Activated CD8-positive, alpha-beta memory T cell treated with anti-CD3 and anti-CD28 coated beads, Interleukin-2, amount 50 U/mL, for 1 hour (primary cell): Measurements from ENCODE around the gene IGFBP5.

Source experiments
- DNase-seq: peaks from one replicate; pipeline ENCODE4 v3.0.0-alpha.2; 2020; ENCODE audit errors: extremely low read depth

The IGFBP5 gene

DNA sequence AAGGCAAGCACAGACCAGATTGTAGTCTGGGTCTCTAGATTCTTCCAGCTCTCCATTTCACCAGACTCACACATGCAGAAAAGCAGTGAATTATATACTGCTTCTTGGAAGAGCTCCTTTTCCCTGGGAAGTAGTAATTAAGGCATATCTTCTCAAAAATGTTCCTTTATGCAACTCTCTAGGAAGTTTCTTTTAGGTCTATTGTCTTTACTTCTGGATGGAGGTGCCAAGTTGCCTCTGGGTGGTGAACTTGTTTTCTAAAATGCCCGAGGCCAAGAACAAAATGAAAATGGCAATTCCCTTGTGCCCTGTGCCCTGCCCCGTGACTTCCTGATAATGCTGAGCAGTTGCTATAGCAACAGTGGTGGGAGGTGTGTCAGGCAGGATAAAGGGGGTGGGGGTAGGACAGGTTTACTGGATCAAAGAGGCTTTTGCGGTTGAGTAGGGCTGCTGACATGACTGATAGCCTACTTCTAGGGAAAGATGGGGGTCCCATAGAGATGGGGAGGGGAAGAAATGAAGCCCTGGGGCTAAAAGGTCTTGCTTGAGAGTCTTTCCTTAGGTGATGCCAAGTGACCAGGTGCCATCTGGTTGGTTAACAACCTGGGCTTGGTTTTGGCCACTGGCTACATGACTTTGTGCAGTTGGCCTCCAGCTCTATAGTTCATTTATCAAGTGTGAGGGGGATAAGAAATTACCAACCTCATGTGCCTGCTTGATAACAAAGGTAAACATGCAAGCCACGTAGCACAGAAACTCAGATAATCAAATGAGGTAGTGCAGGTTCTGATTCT, 50.3 kb downstream of the IGFBP5 start:
- no peak for DNase-seq

DNA sequence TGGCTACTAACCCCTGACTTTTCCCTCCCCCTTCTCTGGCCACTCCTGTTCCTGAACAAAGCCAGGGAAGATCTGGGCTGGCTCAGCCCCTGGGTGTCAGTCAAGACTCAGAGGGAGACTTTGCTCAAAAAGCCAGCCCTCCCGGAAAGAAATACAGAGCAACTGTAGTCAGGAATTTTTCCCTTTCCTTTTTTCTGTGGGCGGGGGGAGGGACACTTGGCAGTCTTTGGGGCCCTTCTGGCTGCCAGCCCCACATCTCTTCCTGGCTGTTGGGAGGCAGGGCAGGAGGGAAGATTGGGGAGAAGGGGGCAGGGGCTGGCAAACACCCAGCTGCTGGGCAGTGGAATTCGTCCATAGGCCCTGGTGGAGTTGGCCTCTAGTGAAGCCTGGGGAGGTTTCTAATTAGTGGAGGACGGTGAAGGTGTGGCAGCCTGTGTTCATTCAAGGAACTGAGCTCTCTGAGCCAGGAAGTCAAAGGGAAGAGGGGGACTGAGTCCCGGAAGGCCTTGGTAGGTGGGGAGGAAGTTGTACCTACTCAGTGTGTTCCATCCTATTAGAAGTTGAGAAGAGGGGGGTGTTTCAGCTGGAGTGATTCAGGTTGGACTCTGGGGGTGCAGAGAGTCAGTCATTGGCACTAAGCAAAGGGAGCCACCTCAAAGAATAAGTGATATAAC, 51.2 kb downstream of the IGFBP5 start:
- no peak for DNase-seq

DNA sequence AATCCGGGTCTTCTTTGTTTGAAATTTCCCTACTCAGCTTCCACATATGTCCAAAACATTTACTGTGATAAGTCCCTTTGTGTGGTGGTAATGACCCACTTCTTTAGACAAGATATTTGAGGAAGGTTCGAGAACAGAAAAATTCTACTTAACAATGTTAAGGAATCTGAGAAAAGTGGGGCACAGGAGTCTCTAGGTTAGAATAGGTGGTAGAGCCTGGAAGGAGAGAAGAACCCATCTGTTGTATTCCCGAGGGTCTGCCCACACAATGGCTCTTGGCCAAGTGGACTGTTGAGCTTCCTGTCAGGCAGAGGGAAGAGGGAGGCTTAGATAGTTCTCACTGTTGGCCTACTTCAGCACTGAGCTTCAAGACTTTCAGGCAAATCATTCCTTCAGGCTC, 57.9 kb downstream of the IGFBP5 start:
- DNase-seq, result no peak

DNA sequence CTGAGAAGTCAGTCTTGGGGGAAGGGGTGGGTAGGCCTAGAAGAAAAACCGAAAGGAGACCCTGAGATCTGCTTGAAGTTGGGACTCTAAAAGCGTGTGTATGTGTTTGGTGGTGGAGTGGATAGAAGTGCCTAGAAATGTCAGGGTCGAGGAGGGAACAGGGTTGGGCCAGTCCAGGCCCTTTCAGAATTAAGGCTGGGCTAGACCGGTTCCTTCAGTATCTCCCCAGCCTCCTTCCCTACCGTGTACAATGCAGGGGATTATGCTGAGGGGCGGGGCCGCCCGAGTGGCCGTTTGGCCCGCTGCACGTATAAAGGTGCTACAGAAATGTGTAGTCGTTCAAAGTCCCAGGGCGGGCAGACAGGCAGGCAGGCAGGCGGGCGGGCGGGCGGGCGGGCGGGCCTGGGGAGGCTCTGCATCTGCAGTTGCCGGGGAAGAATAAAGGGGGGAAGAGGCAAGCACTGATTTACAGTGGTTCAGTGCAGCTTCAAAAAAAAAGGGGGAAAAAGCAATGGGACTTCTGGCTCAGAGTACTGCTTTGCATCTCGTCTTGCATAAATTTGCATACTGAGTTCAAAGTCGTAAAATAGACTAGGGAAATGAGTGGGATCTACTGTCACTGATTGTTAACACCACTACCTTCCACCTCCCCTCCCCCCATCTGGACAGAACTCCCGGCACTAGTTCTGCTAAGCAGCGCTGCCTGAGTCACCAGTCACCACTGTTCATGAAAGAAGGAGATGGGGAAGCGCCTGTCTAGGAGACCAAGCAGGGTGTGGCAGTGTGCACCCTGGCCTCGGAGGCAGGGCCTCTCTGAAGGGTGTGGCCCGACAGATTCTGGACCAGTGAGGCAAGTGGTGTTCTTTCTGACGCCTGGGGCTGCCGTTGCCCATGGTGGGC, 58.5 kb downstream of the IGFBP5 start:
- no peak for DNase-seq

DNA sequence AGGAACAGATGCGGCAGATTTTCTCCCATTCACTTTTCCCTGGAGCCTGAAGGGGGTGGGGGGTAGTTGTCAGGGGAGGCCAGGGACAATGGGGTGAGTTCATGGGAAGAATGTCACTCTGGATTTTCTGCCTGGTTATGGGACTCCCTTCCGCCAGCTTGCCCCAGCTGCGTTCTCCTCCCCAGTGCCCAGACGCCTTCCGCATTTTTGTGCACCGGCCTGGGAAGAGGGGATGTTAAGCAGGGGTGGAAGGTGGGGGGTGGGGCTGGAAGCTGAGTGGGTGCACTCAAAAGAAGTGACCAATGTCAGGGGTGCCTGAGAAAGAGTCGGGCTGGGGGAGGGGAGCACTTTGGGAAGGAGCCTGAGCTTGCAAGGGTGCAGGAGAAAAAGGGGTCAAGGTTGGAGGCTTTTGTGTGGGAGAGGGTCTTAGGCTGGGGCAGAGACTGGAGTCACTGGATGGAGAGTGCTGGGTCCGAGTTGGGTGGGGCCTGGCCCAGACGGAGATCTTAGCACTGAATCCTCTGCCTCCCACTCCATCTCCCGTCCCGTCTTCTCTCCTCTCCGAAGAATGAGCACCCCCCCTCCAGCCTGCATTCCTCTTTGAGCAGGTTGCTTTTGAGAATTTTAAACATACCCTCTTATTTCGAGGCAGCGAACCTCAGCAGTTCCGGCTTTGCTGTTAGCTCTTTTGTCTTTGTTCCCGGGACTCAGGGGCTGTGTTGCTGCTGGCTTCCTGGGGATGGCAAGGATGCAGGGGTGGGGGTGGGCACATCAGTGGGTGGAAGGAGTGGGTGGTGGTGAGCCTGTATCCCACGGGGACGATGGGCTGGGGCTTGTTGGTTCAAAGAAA, 59.4 kb downstream of the IGFBP5 start:
- DNase-seq, result no peak

DNA sequence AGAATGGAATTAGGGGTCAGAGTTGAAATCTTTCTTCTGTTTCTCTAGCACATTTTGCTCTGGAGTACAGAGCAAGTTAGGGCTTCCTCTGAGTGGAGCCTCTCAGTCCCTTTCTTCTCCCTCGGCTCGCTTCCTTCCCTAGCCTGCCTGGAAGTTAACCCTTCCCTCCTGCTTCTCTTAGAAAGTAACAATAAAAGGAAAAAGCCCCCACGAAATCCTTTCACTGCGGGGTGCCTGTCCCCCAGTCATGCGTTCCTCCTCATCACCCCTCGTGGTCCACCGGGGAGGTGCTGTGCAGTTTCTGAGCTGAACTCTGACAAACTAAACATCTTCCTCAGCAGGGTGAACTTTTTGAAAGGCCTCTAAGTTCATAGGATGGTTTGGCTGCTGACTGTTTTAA, 60.2 kb downstream of the IGFBP5 start:
- no peak for DNase-seq

DNA sequence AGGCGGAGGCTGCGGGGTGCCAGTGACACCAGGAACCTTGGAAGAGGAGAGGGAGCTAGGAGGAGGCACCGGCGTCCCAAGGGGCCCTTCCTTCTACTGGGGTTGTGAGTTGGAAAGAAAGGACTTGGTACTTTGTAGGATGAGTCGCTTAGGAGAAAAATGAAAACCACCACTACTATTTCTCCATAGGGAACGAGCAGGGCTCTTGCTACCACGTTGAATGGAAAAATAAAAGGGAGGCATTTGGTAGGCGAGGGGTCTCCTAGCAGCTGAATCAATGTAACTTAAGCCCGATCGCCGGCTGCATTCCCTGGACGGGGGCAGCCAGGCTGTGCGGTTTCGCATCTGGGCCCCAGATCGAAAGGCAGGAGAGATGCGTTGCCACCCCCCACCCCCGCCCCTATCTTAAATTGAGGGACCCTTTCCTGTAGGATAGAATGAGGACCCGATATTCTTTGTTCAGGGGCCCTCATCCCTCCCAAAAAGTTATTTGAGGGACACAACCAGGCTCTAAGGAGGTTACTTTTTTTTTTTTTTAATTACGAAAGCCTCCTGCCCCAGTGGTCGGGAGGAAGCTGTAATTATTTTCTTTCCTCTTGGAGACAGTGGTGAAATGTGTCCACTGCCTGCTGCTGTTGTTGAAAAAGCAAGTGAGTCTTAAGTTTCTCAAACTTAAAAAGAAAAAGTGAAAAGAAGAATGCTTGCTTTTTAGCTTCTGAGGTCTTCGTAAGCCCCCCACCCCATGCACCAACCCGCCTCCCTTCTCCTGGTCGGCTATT, 60.8 kb downstream of the IGFBP5 start:
- no peak for DNase-seq

DNA sequence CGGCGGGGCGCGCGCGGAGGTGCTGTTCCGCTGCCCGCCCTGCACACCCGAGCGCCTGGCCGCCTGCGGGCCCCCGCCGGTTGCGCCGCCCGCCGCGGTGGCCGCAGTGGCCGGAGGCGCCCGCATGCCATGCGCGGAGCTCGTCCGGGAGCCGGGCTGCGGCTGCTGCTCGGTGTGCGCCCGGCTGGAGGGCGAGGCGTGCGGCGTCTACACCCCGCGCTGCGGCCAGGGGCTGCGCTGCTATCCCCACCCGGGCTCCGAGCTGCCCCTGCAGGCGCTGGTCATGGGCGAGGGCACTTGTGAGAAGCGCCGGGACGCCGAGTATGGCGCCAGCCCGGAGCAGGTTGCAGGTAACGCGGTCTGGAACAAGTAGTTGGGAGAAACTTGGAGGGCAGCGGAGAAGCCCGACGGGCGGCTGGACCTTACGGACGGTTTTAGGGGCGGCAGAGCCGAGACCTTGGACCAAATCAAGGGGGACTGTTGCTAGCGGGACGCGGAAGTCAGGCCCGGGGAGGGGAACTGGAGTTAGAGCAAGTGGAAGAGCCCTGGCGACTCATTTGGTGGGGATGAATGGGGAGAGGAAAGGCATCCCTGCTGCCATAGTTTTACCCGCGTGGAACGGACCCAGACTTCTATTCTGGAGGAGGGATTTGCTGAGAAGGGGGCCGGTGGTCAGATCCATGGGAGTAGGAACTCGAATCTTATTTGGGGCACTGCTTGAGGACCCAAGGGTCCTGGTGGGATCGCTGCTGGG, 61.6 kb downstream of the IGFBP5 start:
- no peak for DNase-seq

DNA sequence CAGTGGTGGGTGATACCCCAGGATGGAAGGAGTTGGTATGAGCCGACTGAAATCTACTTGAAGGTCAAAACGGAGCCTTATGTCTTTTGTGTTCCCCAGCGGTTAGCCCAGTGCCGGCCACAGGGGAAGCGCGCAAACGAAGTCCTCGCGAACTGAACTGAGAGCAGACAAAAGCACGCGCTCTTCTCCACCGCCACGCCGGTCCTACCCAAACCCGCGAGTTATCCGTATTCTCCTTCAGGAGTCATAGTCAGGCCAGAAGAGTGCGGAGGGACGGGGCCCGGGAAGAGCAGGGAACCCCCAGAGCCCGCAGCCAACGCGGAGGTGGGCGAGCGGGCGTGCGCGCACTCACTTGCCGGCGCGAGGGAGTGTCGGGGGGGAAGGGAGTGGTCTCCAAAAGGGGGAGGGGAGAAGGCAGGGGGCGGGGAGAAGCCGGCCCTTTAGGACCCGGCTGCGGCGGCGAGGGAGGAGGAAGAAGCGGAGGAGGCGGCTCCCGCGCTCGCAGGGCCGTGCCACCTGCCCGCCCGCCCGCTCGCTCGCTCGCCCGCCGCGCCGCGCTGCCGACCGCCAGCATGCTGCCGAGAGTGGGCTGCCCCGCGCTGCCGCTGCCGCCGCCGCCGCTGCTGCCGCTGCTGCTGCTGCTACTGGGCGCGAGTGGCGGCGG, 62.3 kb downstream of the IGFBP5 start, which contains the start of gene IGFBP2:
Gene IGFBP2 (plus strand): TSS at position 469 of the 664 bp plus-strand sequence. CDS start 104 bp downstream, at position 573.
- DNase-seq, result no peak

DNA sequence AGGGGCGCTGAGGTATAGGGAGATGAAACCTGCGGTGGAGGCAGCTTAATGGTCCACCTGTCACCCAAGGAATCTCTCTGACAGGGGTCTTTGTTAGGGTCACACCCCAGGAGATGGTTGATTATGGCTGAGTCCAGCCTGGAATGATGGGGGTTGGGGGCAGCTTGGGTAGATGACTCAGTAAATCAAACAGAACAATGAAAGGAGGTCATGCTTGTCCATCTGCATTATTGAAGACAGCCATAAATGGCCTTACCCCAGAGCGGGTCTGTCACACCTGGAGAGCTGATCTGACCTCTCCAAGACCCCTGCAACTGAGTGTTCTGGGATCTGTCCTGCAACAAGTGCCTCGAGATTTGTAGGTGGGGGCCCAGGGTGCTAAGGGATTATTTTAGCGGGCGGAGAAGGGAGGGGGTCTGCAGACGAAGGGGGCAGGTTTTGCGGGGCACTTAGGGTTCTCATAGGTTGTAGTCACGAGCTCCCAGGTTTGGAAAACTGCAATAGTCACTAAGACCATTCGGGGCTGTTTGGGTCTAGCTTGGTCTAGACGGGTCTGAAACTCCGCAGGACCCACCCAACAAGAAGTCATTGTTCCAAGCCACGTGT, 62.9 kb downstream of the IGFBP5 start:
- DNase-seq, result no peak

DNA sequence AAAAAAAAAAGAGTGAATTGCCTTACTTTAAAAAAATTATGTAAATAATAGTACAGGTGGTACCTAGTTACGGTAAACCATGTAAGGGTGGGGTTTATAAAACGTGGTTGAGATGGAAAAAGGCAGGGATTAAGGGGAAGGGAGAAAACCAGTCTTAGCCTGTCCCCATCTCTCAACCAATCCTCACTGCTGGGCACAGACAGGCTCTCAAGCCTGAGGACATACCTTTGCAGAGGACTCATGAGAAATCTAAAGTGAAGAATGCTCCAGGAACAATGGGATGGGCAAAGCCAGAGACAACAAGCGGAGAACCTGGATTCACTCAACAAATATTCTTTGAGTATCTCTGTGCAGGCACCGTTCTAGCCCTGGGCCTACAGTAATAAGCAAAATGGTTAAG, 65.6 kb downstream of the IGFBP5 start:
- no peak for DNase-seq

DNA sequence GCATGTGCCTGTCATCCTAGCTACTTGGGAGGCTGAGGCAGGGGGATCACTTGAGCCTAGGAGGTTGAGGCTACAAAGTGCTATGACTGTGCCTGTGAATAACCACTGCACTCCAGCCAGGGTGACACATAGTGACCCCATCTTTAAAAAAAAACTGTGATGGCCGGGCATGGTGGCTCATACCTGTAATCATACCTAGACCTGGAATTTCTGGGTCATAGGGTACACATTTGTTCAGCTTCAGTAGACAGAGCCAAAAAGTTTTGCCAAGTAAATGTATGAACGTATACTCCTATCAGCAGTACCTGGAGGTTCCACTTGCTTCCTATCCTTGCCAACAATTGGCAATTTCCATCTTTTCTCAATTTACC, 68.5 kb downstream of the IGFBP5 start:
- DNase-seq, result no peak

DNA sequence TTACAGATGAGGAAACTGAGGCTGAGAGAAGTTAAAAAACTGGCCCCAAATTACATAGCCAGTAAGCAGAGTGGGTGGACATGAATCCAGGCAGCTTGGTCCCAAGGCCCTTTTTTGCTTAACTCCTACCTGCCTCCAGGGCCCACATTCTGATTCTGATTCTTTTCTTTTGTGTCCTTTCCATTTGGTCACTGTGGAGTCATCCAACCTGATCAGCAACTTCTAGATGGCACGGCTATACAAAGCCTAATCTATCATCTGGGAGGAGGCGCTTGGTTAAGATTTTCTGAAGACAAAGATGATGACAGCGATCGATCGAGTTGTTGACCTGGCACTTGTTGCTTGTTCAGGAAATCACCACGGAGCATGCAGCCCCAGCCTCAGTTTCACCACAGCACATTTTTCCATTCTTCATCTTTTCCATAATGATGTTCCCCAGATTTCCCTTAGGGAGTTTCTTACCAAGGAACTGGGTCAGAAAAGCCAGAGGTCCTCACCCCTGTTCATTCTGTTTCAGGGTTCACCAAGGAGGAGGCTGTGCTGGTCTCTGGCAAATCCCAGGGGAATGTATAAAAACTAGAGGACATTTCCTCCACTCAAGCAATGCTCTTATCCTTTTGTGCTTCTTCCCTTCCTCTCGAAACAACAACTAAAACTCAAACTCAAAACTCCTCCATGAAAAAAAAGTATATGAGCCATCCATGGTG, 69.0 kb downstream of the IGFBP5 start:
- DNase-seq, result no peak

DNA sequence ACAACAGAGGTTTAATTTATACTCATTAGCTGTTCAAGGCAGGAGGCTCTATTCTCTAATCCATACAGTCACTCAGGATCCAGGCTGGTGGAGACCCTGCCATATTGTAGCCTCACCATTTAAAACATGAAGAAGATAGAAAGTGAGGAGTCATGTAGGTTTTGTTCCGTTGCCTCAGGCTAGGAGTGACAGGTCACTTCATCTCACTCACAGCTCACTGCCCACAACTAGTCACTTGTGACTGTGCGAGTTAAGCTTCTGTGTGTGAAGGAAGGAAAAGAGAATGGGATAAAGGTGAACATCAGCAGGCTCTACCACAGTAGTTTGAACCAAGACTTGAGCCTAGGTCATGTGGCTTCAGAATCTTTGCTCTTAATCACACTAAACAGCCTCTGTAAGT, 71.1 kb downstream of the IGFBP5 start:
- no peak for DNase-seq

DNA sequence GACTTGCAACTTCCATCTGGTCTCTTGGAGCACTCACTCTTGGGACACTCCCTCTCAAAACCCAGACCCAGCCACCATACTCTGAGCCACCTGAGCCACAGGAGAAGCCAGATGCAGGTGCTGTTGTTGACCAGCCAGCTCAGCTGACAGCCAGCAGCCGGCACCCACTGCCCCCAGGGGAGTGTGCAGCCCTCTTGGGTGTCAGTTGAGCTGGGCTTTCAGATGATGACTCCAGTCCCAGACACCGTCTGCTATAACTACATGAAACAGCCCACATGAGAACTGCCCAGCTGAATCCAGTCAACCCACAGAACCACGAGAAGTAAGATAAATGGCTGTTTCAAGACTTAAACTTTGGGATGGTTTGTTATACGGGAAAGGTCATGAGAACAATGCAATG, 72.8 kb downstream of the IGFBP5 start:
- no peak for DNase-seq
